Ishikawa (cell line): ENCODE data around the gene CACNA2D2.

Source experiments
- CEBPB ChIP-seq: IDR thresholded peaks from 2 replicates; pipeline ENCODE4 v1.6.1; 2012
- CREB1 ChIP-seq: IDR thresholded peaks from 2 replicates; pipeline ENCODE4 v1.6.1; 2012; ENCODE audit warnings: low read depth
- EGR1 ChIP-seq: IDR thresholded peaks from 2 replicates; pipeline ENCODE4 v1.6.1; 2012
- EP300 ChIP-seq: IDR thresholded peaks from 2 replicates; pipeline ENCODE4 v1.6.1; 2012; ENCODE audit warnings: borderline replicate concordance
- FOXM1 ChIP-seq: IDR thresholded peaks from 2 replicates; pipeline ENCODE4 v1.6.1; 2012; ENCODE audit warnings: low read depth, borderline replicate concordance
- NFIC ChIP-seq: IDR thresholded peaks from 2 replicates; pipeline ENCODE4 v1.6.1; 2012
- RAD21 ChIP-seq: IDR thresholded peaks from 2 replicates; pipeline ENCODE4 v1.6.1; 2012; ENCODE audit warnings: low read depth
- TAF1 ChIP-seq: IDR thresholded peaks from 2 replicates; pipeline ENCODE4 v1.6.1; 2012; ENCODE audit warnings: low read depth, mild to moderate bottlenecking
- TCF12 ChIP-seq: IDR thresholded peaks from 2 replicates; pipeline ENCODE4 v1.6.1; 2012; ENCODE audit warnings: low read depth
- TEAD4 ChIP-seq: IDR thresholded peaks from 2 replicates; pipeline ENCODE4 v1.6.1; 2012
- YY1 ChIP-seq: IDR thresholded peaks from 2 replicates; pipeline ENCODE4 v1.6.1; 2012; ENCODE audit warnings: low read depth
- ZBTB7A ChIP-seq: IDR thresholded peaks from 2 replicates; pipeline ENCODE4 v1.6.1; 2012; ENCODE audit warnings: low read depth
- TF ChIP-seq, protein P1 (sequence below): IDR thresholded peaks from 2 replicates; pipeline ENCODE4 v1.6.1; 2012; ENCODE audit warnings: low read depth, mild to moderate bottlenecking
- TF ChIP-seq, protein P2 (sequence below): IDR thresholded peaks from 2 replicates; pipeline ENCODE4 v1.6.1; 2012

DNA sequence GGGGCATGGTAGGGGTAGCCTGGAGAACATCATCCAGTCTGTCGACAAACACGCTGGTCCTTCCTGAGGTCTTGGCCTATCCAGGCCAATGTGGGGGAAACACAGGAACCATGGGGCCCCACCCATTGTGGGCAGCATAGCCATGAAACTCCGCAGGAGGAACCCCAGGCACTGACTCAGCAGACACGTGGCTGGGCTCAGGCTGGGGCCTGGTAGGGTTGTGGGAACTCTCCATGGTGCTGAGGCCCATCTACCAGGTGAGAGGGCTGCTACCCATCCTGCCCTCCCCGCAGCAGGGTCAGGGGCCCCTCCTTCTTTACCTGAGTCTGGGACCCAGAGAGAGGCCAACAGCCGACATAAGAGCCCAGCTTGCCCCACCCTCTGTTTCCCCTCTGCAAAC is 22.6 kb upstream of the CACNA2D2 start:
- no peak for TF ChIP-seq EP300
- no peak for TF ChIP-seq CREB1
- no peak for TF ChIP-seq RAD21
- no peak for TF ChIP-seq CEBPB
- TF ChIP-seq TEAD4, result no peak
- TF ChIP-seq NFIC, result no peak
- TF ChIP-seq FOXM1, result no peak
- no peak for TF ChIP-seq EGR1
- TF ChIP-seq, protein P1, sequence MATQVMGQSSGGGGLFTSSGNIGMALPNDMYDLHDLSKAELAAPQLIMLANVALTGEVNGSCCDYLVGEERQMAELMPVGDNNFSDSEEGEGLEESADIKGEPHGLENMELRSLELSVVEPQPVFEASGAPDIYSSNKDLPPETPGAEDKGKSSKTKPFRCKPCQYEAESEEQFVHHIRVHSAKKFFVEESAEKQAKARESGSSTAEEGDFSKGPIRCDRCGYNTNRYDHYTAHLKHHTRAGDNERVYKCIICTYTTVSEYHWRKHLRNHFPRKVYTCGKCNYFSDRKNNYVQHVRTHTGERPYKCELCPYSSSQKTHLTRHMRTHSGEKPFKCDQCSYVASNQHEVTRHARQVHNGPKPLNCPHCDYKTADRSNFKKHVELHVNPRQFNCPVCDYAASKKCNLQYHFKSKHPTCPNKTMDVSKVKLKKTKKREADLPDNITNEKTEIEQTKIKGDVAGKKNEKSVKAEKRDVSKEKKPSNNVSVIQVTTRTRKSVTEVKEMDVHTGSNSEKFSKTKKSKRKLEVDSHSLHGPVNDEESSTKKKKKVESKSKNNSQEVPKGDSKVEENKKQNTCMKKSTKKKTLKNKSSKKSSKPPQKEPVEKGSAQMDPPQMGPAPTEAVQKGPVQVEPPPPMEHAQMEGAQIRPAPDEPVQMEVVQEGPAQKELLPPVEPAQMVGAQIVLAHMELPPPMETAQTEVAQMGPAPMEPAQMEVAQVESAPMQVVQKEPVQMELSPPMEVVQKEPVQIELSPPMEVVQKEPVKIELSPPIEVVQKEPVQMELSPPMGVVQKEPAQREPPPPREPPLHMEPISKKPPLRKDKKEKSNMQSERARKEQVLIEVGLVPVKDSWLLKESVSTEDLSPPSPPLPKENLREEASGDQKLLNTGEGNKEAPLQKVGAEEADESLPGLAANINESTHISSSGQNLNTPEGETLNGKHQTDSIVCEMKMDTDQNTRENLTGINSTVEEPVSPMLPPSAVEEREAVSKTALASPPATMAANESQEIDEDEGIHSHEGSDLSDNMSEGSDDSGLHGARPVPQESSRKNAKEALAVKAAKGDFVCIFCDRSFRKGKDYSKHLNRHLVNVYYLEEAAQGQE, result peak; percentile 99
- TF ChIP-seq, protein P2, sequence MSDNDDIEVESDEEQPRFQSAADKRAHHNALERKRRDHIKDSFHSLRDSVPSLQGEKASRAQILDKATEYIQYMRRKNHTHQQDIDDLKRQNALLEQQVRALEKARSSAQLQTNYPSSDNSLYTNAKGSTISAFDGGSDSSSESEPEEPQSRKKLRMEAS, result peak; percentile 96
- TF ChIP-seq TAF1, result no peak
- peak; percentile 17; the same call in 1 of the 2 replicates for TF ChIP-seq YY1
- TF ChIP-seq ZBTB7A, result no peak
- no peak for TF ChIP-seq TCF12
